GM19467 (cell line): ENCODE measurements around the gene RASL10A.
A peak's percentile ranks its signal among the peaks of the same experiment; 100 is the strongest.

ENCODE experiments used
- ATAC-seq: cut with Tn5 transposase; IDR thresholded peaks from one replicate; pipeline ENCODE4 v1.9.1; 2021; ENCODE audit warnings: mild to moderate bottlenecking, moderate library complexity; ENCODE audit not compliant: unreplicated experiment

Gene RASL10A

DNA sequence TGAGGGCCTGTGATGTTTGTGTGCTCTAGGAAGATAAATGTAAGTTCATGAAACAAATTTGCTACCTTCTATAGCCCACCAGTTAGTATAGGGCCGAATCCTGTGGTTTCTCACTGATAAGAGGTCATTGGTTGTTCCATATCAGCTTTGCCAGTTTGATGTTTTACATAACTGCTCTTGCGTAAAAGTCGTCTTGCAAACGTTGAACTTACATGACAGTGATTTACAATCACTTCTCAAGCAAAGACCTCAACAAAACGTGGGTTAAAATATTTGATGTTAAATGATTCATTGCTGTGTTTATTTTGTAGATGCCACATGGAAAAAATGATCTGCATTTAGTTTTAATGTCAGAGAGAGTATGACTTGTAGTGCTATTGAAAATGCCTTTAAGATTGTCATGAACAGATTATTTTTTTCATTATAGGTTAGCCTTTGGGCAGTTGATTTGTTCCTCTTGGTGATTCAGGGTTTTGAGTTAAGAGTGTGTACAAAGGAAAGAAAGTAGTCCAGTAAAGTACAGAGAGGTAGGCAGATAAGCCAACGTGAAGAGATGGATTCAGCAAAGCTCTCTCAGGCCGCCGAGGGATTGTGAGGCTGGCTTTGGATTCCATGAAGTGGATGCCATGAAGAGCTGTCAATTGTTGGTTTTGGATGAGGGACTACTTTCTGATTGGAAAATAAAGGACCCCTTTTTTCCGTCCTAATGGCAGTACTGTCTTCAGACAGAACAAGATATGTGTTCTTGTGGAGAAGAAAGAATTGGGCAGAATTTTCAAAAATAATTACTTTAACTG lies 44.8 kb downstream of the RASL10A start:
- ATAC-seq = no peak

- ATAC-seq = no peak
Measured at GRCh38 chr22:29269731-29270474, 45.6 kb downstream of the RASL10A start.

- ATAC-seq = no peak
Measured at GRCh38 chr22:29269230-29269604, 46.3 kb downstream of the RASL10A start.

DNA sequence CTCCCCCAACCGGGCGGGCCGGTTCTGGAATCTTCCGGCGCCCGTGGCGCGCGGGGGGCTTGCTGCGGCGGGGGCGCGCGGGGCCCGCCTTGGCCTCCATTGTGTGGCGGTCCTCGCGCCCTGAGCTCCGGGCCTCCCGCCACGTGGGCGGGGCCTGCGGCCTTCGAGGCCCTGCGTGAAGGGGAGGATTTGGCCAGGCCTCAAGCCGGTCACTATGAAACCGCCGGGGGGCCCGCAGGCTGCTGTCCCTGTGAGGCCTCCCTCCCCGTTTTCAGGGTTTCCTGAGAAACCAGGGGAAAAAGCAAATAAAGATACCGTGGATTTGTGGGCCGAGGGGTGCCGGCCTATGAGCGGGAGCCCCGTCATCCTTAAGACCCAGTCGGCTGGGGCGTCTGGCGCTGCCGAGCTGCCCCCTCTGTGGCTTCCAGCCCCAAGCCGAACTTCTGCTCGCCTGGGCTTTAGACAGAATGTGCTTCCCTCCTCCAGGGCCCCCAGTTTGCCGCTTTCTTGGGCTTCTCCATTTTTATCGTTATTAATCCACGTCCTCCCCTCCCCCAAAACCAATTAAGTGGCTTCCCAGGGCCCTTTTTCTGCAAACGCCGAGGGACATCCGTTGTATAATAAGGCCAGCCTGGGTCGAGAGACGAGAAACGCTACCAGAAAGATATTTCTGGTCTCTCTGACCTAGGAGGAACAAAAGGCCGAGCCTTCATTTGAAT lies 46.8 kb downstream of the RASL10A start:
- ATAC-seq = peak; percentile 15

GRCh38 chr22:29267858-29268510 lies 47.5 kb downstream of the RASL10A start, which contains the start of the genes EWSR1 and RHBDD3:
EWSR1 (plus strand) TSS chr22:29268268; CDS start chr22:29268337, 69 bp downstream.
RHBDD3 (minus strand) TSS chr22:29267981; CDS start chr22:29265626, 2,355 bp downstream.
- ATAC-seq = peak; percentile 71

DNA sequence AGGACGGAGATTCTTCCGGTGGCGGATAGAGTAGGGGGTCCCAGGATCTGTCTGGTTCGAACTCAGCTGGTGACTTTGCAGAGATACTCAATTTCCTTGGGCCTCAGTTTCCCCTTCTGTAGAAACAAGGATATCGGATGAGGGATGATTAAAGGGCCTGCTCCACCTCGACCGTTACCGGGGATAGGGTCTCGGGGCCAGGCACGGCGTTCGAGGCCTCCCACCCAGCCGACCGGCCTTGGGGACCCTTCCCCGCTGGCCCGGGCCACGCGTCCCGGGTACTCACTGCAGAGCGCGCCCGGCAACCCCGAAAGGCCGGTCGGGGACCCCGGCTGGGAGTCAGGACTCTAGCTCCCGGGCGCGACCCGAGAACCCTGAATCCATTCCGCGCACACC lies 48.0 kb downstream of the RASL10A start:
- peak; percentile 16 for ATAC-seq

GRCh38 chr22:29266564-29267461 lies 48.7 kb downstream of the RASL10A start:
- ATAC-seq = no peak

GRCh38 chr22:29265929-29266328 lies 49.6 kb downstream of the RASL10A start:
- no peak for ATAC-seq

DNA sequence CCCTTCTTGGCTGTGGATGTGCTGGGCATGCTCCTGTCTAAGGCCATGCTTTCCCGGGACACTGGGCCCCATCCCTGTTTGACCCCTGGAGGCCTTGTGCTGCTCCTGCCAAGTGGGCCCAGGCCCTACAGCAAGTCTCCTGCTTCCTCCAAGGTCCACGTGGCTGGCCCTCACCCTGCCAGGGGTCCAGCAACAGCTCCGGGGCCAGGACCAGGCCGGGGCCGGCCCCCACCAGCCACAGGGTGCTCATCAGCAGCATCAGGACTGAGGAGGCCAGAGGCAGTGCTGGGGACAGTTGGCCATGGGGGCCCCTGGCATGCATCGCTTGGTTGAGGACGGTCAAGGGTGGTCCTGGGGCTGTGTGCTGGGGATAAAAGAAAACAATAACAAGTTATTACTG lies 50.2 kb downstream of the RASL10A start:
- ATAC-seq = no peak

- ATAC-seq = no peak
Measured at GRCh38 chr22:29263791-29264276, 51.7 kb downstream of the RASL10A start.
